ENCODE data around the gene TRDN.
"Not testable (repeated sequence)": the region's sequence is repeated elsewhere in the genome, so short reads cannot be mapped to it uniquely, and the experiment has no call there.

Gene TRDN

GRCh38 chr6:123559816-123560215 is 76.9 kb downstream of the TRDN start:
- not testable (repeated sequence) for DNase-seq

GRCh38 chr6:123557474-123557873 is 79.3 kb downstream of the TRDN start:
- not testable (repeated sequence) for DNase-seq

GRCh38 chr6:123551939-123552707 is 84.6 kb downstream of the TRDN start:
- no peak for DNase-seq

- DNase-seq, result no peak
These were observed 86.6 kb downstream of the TRDN start for GRCh38 chr6:123550052-123550617.

- no peak for DNase-seq
These were observed 87.3 kb downstream of the TRDN start for GRCh38 chr6:123549476-123549875.

GRCh38 chr6:123547216-123547978 is 89.4 kb downstream of the TRDN start:
- DNase-seq, result no peak

- no peak for DNase-seq
These were observed 90.2 kb downstream of the TRDN start for GRCh38 chr6:123546537-123546936.

- DNase-seq, result no peak
These were observed 95.3 kb downstream of the TRDN start for GRCh38 chr6:123541462-123541861.

GRCh38 chr6:123533862-123534648 is 102.7 kb downstream of the TRDN start:
- no peak for DNase-seq

GRCh38 chr6:123529843-123530242 is 106.9 kb downstream of the TRDN start:
- no peak for DNase-seq

GRCh38 chr6:123529058-123529457 is 107.7 kb downstream of the TRDN start:
- no peak for DNase-seq

GRCh38 chr6:123527406-123527805 is 109.3 kb downstream of the TRDN start:
- no peak for DNase-seq

GRCh38 chr6:123526128-123526527 is 110.6 kb downstream of the TRDN start:
- no peak for DNase-seq

GRCh38 chr6:123524781-123525180 is 112.0 kb downstream of the TRDN start:
- DNase-seq, result no peak

- DNase-seq, result no peak
These were observed 116.5 kb downstream of the TRDN start for GRCh38 chr6:123520217-123520616.

- no peak for DNase-seq
These were observed 117.6 kb downstream of the TRDN start for GRCh38 chr6:123519189-123519505.

GRCh38 chr6:123518441-123519188 is 118.1 kb downstream of the TRDN start:
- no peak for DNase-seq

- no peak for DNase-seq
These were observed 121.0 kb downstream of the TRDN start for GRCh38 chr6:123515715-123516114.

- DNase-seq, result no peak
These were observed 127.6 kb downstream of the TRDN start for GRCh38 chr6:123509112-123509511.

- DNase-seq, result no peak
These were observed 128.5 kb downstream of the TRDN start for GRCh38 chr6:123508290-123508689.

GRCh38 chr6:123507582-123507981 is 129.2 kb downstream of the TRDN start:
- DNase-seq, result no peak

GRCh38 chr6:123503619-123504018 is 133.1 kb downstream of the TRDN start:
- no peak for DNase-seq

- DNase-seq, result no peak
These were observed 139.7 kb downstream of the TRDN start for GRCh38 chr6:123497025-123497424.

Data from SHP77 treated with DMSO at 0.1 percent for 48 hours (cell line).